HG02642 (cell line): ENCODE data around the gene CD81.

ENCODE experiments used
- ATAC-seq: cut with Tn5 transposase; IDR thresholded peaks from one replicate; pipeline ENCODE4 v1.9.1; 2021; ENCODE audit warnings: mild to moderate bottlenecking; ENCODE audit not compliant: unreplicated experiment, poor library complexity

Gene CD81

GRCh38 chr11:2432628-2433071, 55.5 kb downstream of the CD81 start:
- ATAC-seq = no peak

GRCh38 chr11:2433106-2433925, 56.2 kb downstream of the CD81 start:
- no peak for ATAC-seq

GRCh38 chr11:2434008-2434407, 56.9 kb downstream of the CD81 start:
- ATAC-seq = no peak

GRCh38 chr11:2434506-2435255, 57.6 kb downstream of the CD81 start:
- no peak for ATAC-seq

GRCh38 chr11:2435288-2436012, 58.3 kb downstream of the CD81 start:
- ATAC-seq = no peak

GRCh38 chr11:2436013-2436520, 59.0 kb downstream of the CD81 start:
- no peak for ATAC-seq

GRCh38 chr11:2436521-2437031, 59.5 kb downstream of the CD81 start:
- ATAC-seq = no peak

- ATAC-seq = no peak
Measured at GRCh38 chr11:2437516-2437915, 60.4 kb downstream of the CD81 start.

- ATAC-seq = no peak
Measured at GRCh38 chr11:2439820-2440219, 62.7 kb downstream of the CD81 start.

GRCh38 chr11:2440646-2441045, 63.5 kb downstream of the CD81 start:
- no peak for ATAC-seq

GRCh38 chr11:2441171-2441570, 64.1 kb downstream of the CD81 start:
- no peak for ATAC-seq

GRCh38 chr11:2442589-2442988, 65.5 kb downstream of the CD81 start:
- no peak for ATAC-seq

- no peak for ATAC-seq
Measured at GRCh38 chr11:2443406-2443805, 66.3 kb downstream of the CD81 start.

GRCh38 chr11:2443881-2444820, 67.0 kb downstream of the CD81 start, which contains the start of gene TRPM5:
TSS of gene TRPM5 (minus strand) at chr11:2444514. CDS start at chr11:2423036, 21,478 bp downstream.
- ATAC-seq = no peak

- ATAC-seq = no peak
Measured at GRCh38 chr11:2444821-2445745, 68.0 kb downstream of the CD81 start, which contains the start of gene KCNQ1. TSS of gene KCNQ1 (plus strand) at chr11:2445008. CDS start at chr11:2445099, 91 bp downstream.

- no peak for ATAC-seq
Measured at GRCh38 chr11:2445746-2446551, 68.8 kb downstream of the CD81 start.

- no peak for ATAC-seq
Measured at GRCh38 chr11:2446590-2447252, 69.6 kb downstream of the CD81 start.
